Heart left ventricle (tissue), 16 donors: ENCODE results near the gene CRACDL. TPM values are rescaled to one million over a fixed set of nuclear protein-coding genes. Genes with fewer than 3 reads are reported as not detected.

ENCODE experiments used
- ATAC-seq, 4 donors: fragments of 200-7000 bp; cut with Tn5 transposase; one replicate each; pipeline ENCODE4 v1.9.1; 2020 to 2022; ENCODE audit warnings: moderate library complexity in 4 of 4, mild to moderate bottlenecking in 3 of 4, moderate number of reproducible peaks in 1 of 4
- DNase-seq, 5 donors: peaks; one replicate each; pipeline ENCODE4 v3.0.0-alpha.2; 2020
- H3K27ac ChIP-seq, 12 donors: fragments of 200-600 bp; sonication (generic) in 4 of 12; one replicate each; pipeline versions ENCODE4 v1.5.0 to v1.8.0; 2016 to 2022; ENCODE audit warnings: mild to moderate bottlenecking in 2 of 12
- H3K27me3 ChIP-seq, 9 donors: fragments of 200-600 bp; sonication (generic) in 2 of 9; one replicate each; pipeline versions ENCODE4 v1.5.1 to v1.8.0; 2016 to 2022; ENCODE audit warnings: mild to moderate bottlenecking in 3 of 9
- H3K36me3 ChIP-seq, 9 donors: fragments of 200-600 bp; sonication (generic) in 2 of 9; one replicate each; pipeline versions ENCODE4 v1.5.0 to v1.8.0; 2018 to 2022; ENCODE audit warnings: mild to moderate bottlenecking in 2 of 9
- H3K4me1 ChIP-seq, 12 donors: fragments of 200-600 bp; sonication (generic) in 4 of 12; one replicate each; pipeline versions ENCODE4 v1.5.0 to v1.8.0; 2016 to 2022; ENCODE audit warnings: mild to moderate bottlenecking in 3 of 12
- H3K4me3 ChIP-seq, 12 donors: fragments of 200-600 bp; sonication (generic) in 4 of 12; one replicate each; pipeline versions ENCODE4 v1.5.0 to v1.8.0; 2017 to 2022; ENCODE audit warnings: mild to moderate bottlenecking in 9 of 12, moderate library complexity in 4 of 12
- H3K9me3 ChIP-seq, 12 donors: fragments of 200-600 bp; sonication (generic) in 4 of 12; one replicate each; pipeline versions ENCODE4 v1.5.0 to v1.8.0; 2016 to 2022; ENCODE audit warnings: mild to moderate bottlenecking in 1 of 12
- POLR2A ChIP-seq, 2 donors: fragments of 450-650 bp; IDR thresholded peaks; one replicate each; pipeline ENCODE4 v1.6.1; 2017; ENCODE audit warnings: antibody characterized with exemption in 2 of 2, mild to moderate bottlenecking in 2 of 2, moderate library complexity in 2 of 2
- WGBS, 4 donors: extraction: QIAGEN DNeasy Blood & Tissue Kit in 2 of 4; methylation state at CpG; one replicate each; pipeline versions ENCODE4 v1.1.5 to v1.1.7; 2013 to 2018; 5-methylcytosine and 5-hydroxymethylcytosine counted together
- intact Hi-C, 10 donors: fragments of 100-400 bp; cut with DNase I; formaldehyde crosslinking; loops; one replicate each; pipeline versions ENCODE4 v1.11.1 to v1.14.2; 2022
- polyA plus RNA-seq, 2 donors: library from polyadenylated mRNA; stranded (reverse); fragments of 200-250 nt; gene quantifications; one replicate each; pipeline ENCODE4 v1.2.3, GENCODE V29; 2013
- total RNA-seq, 9 donors: library from RNA; depleted of rRNA in 2 of 9; stranded (reverse); fragments of >200 nt in 2 of 9; fragmentation: NEBNext Ultra II Directional in 3 of 9; extraction: Animal tissue kit (Norgen Biotek cat#: 25700) in 3 of 9; gene quantifications; one replicate each; pipeline versions ENCODE4 v1.1.0 to v1.2.4, GENCODE V29; 2016 to 2023
- TF ChIP-seq, protein P1 (sequence below), 12 donors: fragments of 200-600 bp; sonication (generic) in 4 of 12; IDR thresholded peaks; one replicate each; pipeline versions ENCODE4 v1.5.0 to v1.8.0; 2018 to 2022; ENCODE audit warnings: antibody characterized with exemption in 12 of 12, mild to moderate bottlenecking in 5 of 12
- donor health status: ischemic (EF 13 %, LVEDD 7.1; RV severe dilation, severe dysfunction).
- donor health status: healthy with polysubstance abuse.
- donor health status: DM: no; HTN: yes; CAD: no.
- donor health status: DM: no; HTN: no; CAD: no.
- donor health status: ischemic (EF 25% LVEDD 6.9; RV normal size, moderate dysfunction).
- donor health status: ischemic (EF 25% LVEDD 5.7; RV mildly dilated, moderate dysfunction).
- donor health status: healthy.
- donor health status: DM: yes; HTN: yes; CAD: no.
- donor health status: ischemic (EF 35%, LVEDD 5.7; RV mildly dilated, moderate dysfunction).
- donor health status: nonischemic (EF 11% LVEDD 7.7; RV severe dilation, severe dysfunction).
- donor health status: DM: yes; HTN: yes; CAD: no.
- donor health status: PGD.
- donor health status: ischemic (EF 29% LVEDD 5.4; RV normal size, mild dysfunction).
- donor health status: nonischemic (EF 23%, LVEDD 6.1; RV moderate dilation, normal function).

The CRACDL gene
- total and polyA plus RNA-seq, 11 donors: 1.1 to 7.4 (median 2.9) TPM

DNA sequence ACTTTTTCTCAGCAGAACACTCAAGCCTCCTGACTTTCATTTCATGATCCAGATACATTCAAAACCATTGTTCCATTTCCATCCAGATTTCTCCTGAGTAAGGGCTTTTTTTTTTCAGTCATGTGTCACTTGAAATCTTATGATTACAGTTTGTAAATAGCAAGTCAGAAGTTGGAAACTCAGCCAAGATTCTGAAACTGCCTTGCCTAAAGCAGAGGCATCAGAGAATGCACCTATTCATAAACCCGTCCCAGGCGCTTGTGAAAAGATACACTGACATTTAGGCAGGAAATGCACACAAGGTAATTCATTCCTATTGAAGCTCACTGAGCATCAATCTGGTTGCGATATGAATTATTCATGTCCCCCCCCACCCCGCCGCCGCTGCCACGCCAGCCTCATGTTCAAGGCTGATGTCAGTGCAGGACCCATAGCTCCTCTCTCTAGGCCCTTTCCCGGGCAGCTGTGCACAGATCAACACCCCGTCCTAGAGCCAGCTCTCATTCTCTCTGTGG lies 174.7 kb downstream of the CRACDL start:
- intact Hi-C loops: no loop called here
- H3K27ac ChIP-seq: peak overlapping the region in 2 of 12 donors; percentile 14 to 85
- DNase-seq (no peak), ATAC-seq (no peak)
- H3K9me3 ChIP-seq: no peaks in the 10 kb centered on the region
- TF ChIP-seq, protein P1, sequence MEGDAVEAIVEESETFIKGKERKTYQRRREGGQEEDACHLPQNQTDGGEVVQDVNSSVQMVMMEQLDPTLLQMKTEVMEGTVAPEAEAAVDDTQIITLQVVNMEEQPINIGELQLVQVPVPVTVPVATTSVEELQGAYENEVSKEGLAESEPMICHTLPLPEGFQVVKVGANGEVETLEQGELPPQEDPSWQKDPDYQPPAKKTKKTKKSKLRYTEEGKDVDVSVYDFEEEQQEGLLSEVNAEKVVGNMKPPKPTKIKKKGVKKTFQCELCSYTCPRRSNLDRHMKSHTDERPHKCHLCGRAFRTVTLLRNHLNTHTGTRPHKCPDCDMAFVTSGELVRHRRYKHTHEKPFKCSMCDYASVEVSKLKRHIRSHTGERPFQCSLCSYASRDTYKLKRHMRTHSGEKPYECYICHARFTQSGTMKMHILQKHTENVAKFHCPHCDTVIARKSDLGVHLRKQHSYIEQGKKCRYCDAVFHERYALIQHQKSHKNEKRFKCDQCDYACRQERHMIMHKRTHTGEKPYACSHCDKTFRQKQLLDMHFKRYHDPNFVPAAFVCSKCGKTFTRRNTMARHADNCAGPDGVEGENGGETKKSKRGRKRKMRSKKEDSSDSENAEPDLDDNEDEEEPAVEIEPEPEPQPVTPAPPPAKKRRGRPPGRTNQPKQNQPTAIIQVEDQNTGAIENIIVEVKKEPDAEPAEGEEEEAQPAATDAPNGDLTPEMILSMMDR (IDR thresholded peaks at IDR 0.05): no peak
- TF ChIP-seq POLR2A (IDR thresholded peaks at IDR 0.05): no peak
- 56 to 64% (median 62%) methylated on average over 9 of the region's 9 CpGs for WGBS, 4 donors
- no peaks in the 10 kb centered on the region for H3K27me3 ChIP-seq
- no peaks in the 10 kb centered on the region for H3K36me3 ChIP-seq
- no peak overlapping the region for H3K4me3 ChIP-seq
- H3K4me1 ChIP-seq: peaks cover 0 to 92% (median 9%) of the 10 kb centered on the region in 12 donors

DNA sequence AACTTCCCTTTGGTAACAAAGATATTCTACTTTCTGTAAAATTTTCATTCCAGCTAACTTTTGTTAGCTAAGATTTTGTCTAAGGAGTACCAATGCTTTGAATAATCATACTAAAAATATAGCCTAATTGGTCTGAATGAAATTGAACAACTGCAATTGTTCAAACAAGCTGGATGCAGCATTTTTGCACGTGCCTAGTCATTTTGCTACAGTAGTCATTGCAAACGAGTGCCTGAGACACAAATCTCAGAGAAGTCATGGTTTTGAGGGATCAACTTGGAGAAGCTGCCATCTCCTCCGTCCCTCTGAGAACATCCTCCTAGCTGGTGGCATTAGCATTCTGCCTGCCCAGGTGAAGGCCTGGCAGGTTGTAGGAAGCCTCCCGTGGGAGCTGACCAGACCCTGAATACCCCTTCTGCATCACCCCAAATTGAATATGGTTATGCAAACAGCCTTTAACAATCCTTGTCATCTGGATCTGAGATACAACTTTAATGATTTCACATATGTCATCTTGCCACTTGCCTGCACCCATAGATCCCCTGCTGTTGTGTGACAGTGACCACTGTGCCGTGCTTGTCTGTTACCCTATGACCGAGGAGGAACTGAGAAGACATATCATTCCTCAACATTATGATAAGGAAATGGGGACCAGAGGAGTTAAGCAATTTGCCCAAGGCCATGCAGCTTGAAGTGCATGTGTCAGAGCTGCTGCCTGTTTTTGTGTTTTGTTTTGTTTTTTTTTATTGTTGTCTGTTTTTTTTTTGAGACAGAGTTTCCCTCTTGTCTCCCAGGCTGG lies 176.0 kb downstream of the CRACDL start:
- intact Hi-C loops: loop anchor here in 2 of 10 donors (5.0 kb wide), 1 partner anchor 62 kb away; no protein-coding TSS in a partner anchor
- H3K36me3 ChIP-seq: no peaks in the 10 kb centered on the region

DNA sequence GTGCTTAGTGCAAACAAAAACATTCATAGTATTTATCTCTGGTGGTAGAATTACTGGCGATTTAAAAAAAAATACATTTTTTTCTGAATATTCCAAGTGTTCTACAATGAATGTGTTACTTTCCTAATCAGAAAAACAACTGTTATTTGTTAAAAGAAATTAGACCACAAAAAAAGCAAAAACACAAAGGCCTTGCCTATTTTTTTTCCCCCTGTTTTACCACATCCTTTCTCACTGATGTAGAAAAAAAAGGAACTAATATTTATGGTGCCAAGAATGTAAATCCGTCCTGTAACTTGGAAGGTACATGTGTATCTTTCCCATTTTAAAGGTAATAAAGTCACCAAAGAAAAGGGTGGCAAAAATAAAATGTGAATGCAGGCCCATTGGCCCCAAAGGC lies 176.7 kb downstream of the CRACDL start:
- no peak for ATAC-seq
- Histone ChIP-seq H3K4me1 (peaks cover 0 to 76% (median 9%) of the 10 kb centered on the region in 12 donors), H3K27me3 (no peaks in the 10 kb centered on the region), H3K4me3 (no peak overlapping the region), H3K36me3 (no peaks in the 10 kb centered on the region), H3K9me3 (no peaks in the 10 kb centered on the region), H3K27ac (peak overlapping the region in 3 of 12 donors; percentile 47 to 85 (median 55))
- intact Hi-C loops: loop anchor here in 2 of 10 donors (5.0 kb wide), 1 partner anchor 63 kb away; no protein-coding TSS in a partner anchor
- 67 to 71% (median 68%) methylated on average over 2 of the region's 2 CpGs for WGBS, 4 donors
- DNase-seq: no peak
- TF ChIP-seq, protein P1 (IDR thresholded peaks at IDR 0.05): no peak
- TF ChIP-seq POLR2A (IDR thresholded peaks at IDR 0.05): no peak

More for the DNA sequence above, 176.0 kb downstream of the CRACDL start:
- H3K4me1 ChIP-seq: peaks cover 0 to 82% (median 9%) of the 10 kb centered on the region in 12 donors
- TF ChIP-seq, protein P1 (IDR thresholded peaks at IDR 0.05): no peak
- TF ChIP-seq POLR2A (IDR thresholded peaks at IDR 0.05): no peak
- no peak overlapping the region for H3K4me3 ChIP-seq
- 76 to 85% (median 81%) methylated on average over 6 of the region's 6 CpGs for WGBS, 4 donors
- peak overlapping the region in 1 of 12 donors; percentile 85 for H3K27ac ChIP-seq
- ATAC-seq (no peak), DNase-seq (no peak)
- H3K9me3 ChIP-seq: no peaks in the 10 kb centered on the region
- no peaks in the 10 kb centered on the region for H3K27me3 ChIP-seq

DNA sequence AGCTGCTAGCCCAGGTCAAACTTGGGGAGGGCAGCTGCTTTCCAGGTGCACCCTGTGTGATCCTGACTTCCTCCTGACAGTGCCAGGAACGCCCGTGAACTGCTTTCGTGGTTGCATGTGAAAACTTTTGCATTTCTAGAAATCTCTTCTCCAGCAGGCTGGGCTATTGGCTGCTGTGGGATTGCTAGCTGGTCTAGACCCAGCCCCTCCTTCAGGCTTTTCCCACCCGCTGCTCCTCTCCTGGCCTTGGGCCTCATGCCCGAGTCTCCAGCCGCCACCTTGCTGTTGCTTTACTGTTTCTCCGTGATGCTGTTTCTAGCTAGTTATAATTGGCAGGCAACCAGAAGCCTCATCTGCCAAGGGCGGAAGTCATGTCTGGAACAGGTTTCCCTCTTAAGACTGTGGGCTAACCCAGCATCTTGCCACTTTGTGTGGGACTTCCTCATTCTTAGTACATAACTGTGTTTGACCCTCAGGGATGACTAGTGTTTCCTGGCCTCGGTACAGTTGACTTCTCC lies 178.1 kb downstream of the CRACDL start:
- intact Hi-C loops: loop anchor here in 2 of 10 donors (5.0 kb wide), 1 partner anchor 64 kb away; no protein-coding TSS in a partner anchor
- peak overlapping the region in 4 of 12 donors; percentile 2 to 15 (median 9) for H3K4me3 ChIP-seq

More for the DNA sequence above, 178.1 kb downstream of the CRACDL start:
- peak; percentile 69 to 80 (median 77) for DNase-seq
- Histone ChIP-seq H3K27ac (peak overlapping the region in 8 of 12 donors; percentile 19 to 85 (median 45)), H3K9me3 (no peaks in the 10 kb centered on the region), H3K27me3 (no peaks in the 10 kb centered on the region), H3K36me3 (no peaks in the 10 kb centered on the region), H3K4me1 (peaks cover 0 to 76% (median 9%) of the 10 kb centered on the region in 12 donors)
- WGBS, 4 donors: 38 to 59% (median 47%) methylated on average over 9 of the region's 9 CpGs
- no peak for TF ChIP-seq POLR2A (IDR thresholded peaks at IDR 0.05)
- TF ChIP-seq, protein P1 (IDR thresholded peaks at IDR 0.05): peak in 3 of 12 donors; percentile 16 to 23 (median 17)
- peak; percentile 83 to 97 (median 96) for ATAC-seq
